Measurements from ENCODE around the gene TMEM109.

TMEM109 gene

GRCh38 chr11:60914633-60915247, 782 bp downstream of the TMEM109 start:
- POLR2A ChIA-PET = interaction anchor here (0.6 to 3.7 kb wide), 8 partner anchors 9 to 225 kb away, joined by 3 to 34 read pairs (median 6); partner anchors contain the start of genes PRPF19 and TMEM132A
- TF ChIP-seq FOXM1 (IDR thresholded peaks at IDR 0.05; ENCODE audit: borderline replicate concordance) (no peak), BHLHE40 (IDR thresholded peaks at IDR 0.05; ENCODE audit: borderline replicate concordance) (no peak), PKNOX1 (IDR thresholded peaks at IDR 0.05) (no peak), ELF4 (IDR thresholded peaks at IDR 0.05) (no peak), L3MBTL2 (conservative IDR thresholded peaks at IDR 0.05) (no peak), TARDBP (IDR thresholded peaks at IDR 0.05) (no peak), HDGF (IDR thresholded peaks at IDR 0.05; ENCODE audit: borderline replicate concordance) (no peak), ZNF384 (IDR thresholded peaks at IDR 0.05) (no peak), FOXA1 (IDR thresholded peaks at IDR 0.05) (no peak), SUZ12 (IDR thresholded peaks at IDR 0.05) (no peak), CTBP1 (IDR thresholded peaks at IDR 0.05; ENCODE audit: borderline replicate concordance) (no peak), LEF1 (IDR thresholded peaks at IDR 0.05; ENCODE audit: borderline replicate concordance) (no peak), ARNT (IDR thresholded peaks at IDR 0.05) (no peak), NFRKB (IDR thresholded peaks at IDR 0.05) (no peak), FOXK2 (IDR thresholded peaks at IDR 0.05) (no peak), SP1 (IDR thresholded peaks at IDR 0.05) (no peak)
- CTCF ChIA-PET = interaction anchor here (0.8 to 1.5 kb wide), 4 partner anchors 9 to 127 kb away, joined by 3 to 7 read pairs (median 3); no protein-coding TSS in a partner anchor
- peak; percentile 17 for DNase-seq (ENCODE audit: extremely low spot score)

GRCh38 chr11:60915248-60915914, 1.4 kb downstream of the TMEM109 start:
- CTCF ChIA-PET = interaction anchor here (0.8 to 1.5 kb wide), 3 partner anchors 10 to 126 kb away, joined by 3 read pairs; no protein-coding TSS in a partner anchor
- TF ChIP-seq CTBP1 (IDR thresholded peaks at IDR 0.05; ENCODE audit: borderline replicate concordance) = no peak
- TF ChIP-seq PKNOX1 (IDR thresholded peaks at IDR 0.05) = peak; percentile 37; the same call in 1 of the 2 replicates
- DNase-seq (ENCODE audit: extremely low spot score) = peak; percentile 44
- POLR2A ChIA-PET = interaction anchor here (0.7 to 3.7 kb wide), 4 partner anchors 10 to 246 kb away, joined by 3 to 34 read pairs (median 6); partner anchors contain the start of genes PRPF19 and VPS37C

- TF ChIP-seq CTBP1 (IDR thresholded peaks at IDR 0.05; ENCODE audit: borderline replicate concordance) (no peak), PKNOX1 (IDR thresholded peaks at IDR 0.05) (no peak), HDGF (IDR thresholded peaks at IDR 0.05; ENCODE audit: borderline replicate concordance) (no peak), FOXM1 (IDR thresholded peaks at IDR 0.05; ENCODE audit: borderline replicate concordance) (no peak), ARNT (IDR thresholded peaks at IDR 0.05) (no peak), SUZ12 (IDR thresholded peaks at IDR 0.05) (no peak), TARDBP (IDR thresholded peaks at IDR 0.05) (no peak), BHLHE40 (IDR thresholded peaks at IDR 0.05; ENCODE audit: borderline replicate concordance) (no peak), FOXK2 (IDR thresholded peaks at IDR 0.05) (no peak)
- ChIA-PET CTCF (no interaction called here), POLR2A (no interaction called here)
- no peak for DNase-seq (ENCODE audit: extremely low spot score)
Observed at GRCh38 chr11:60916669-60917206, 2.8 kb downstream of the TMEM109 start.

- no peak for DNase-seq (ENCODE audit: extremely low spot score)
- CTCF ChIA-PET = no interaction called here
- no peak for TF ChIP-seq LEF1 (IDR thresholded peaks at IDR 0.05; ENCODE audit: borderline replicate concordance)
- TF ChIP-seq ELF4 (IDR thresholded peaks at IDR 0.05) = no peak
- TF ChIP-seq BHLHE40 (IDR thresholded peaks at IDR 0.05; ENCODE audit: borderline replicate concordance) = no peak
- no peak for TF ChIP-seq NFRKB (IDR thresholded peaks at IDR 0.05)
- no peak for TF ChIP-seq SP1 (IDR thresholded peaks at IDR 0.05)
- no peak for TF ChIP-seq PKNOX1 (IDR thresholded peaks at IDR 0.05)
- TF ChIP-seq L3MBTL2 (conservative IDR thresholded peaks at IDR 0.05) = no peak
- no peak for TF ChIP-seq FOXM1 (IDR thresholded peaks at IDR 0.05; ENCODE audit: borderline replicate concordance)
- TF ChIP-seq ARNT (IDR thresholded peaks at IDR 0.05) = no peak
- TF ChIP-seq SUZ12 (IDR thresholded peaks at IDR 0.05) = no peak
- no peak for TF ChIP-seq CTBP1 (IDR thresholded peaks at IDR 0.05; ENCODE audit: borderline replicate concordance)
- no peak for TF ChIP-seq HDGF (IDR thresholded peaks at IDR 0.05; ENCODE audit: borderline replicate concordance)
- no peak for TF ChIP-seq FOXA1 (IDR thresholded peaks at IDR 0.05)
- no peak for TF ChIP-seq TARDBP (IDR thresholded peaks at IDR 0.05)
- no peak for TF ChIP-seq FOXK2 (IDR thresholded peaks at IDR 0.05)
- TF ChIP-seq ZNF384 (IDR thresholded peaks at IDR 0.05) = no peak
- POLR2A ChIA-PET = no interaction called here
Observed at GRCh38 chr11:60917267-60917666, 3.3 kb downstream of the TMEM109 start.

- TF ChIP-seq ZNF384 (IDR thresholded peaks at IDR 0.05) = no peak
- no peak for TF ChIP-seq SP1 (IDR thresholded peaks at IDR 0.05)
- no peak for TF ChIP-seq NFRKB (IDR thresholded peaks at IDR 0.05)
- POLR2A ChIA-PET = no interaction called here
- DNase-seq (ENCODE audit: extremely low spot score) = no peak
- CTCF ChIA-PET = no interaction called here
Observed at GRCh38 chr11:60918251-60918938, 4.4 kb downstream of the TMEM109 start.

Measured in HEK293T (cell line).